NCI-H2227 (cell line): Measurements from ENCODE around the gene OR2S2.
"Not testable (repeated sequence)": the region's sequence is repeated elsewhere in the genome, so short reads cannot be mapped to it uniquely, and the experiment has no call there.

Experiments used
- DNase-seq: peaks from one replicate; lab custom pipeline; 2025; ENCODE audit not compliant: unreplicated experiment; lab: John Stamatoyannopoulos, UW

OR2S2 gene

DNA sequence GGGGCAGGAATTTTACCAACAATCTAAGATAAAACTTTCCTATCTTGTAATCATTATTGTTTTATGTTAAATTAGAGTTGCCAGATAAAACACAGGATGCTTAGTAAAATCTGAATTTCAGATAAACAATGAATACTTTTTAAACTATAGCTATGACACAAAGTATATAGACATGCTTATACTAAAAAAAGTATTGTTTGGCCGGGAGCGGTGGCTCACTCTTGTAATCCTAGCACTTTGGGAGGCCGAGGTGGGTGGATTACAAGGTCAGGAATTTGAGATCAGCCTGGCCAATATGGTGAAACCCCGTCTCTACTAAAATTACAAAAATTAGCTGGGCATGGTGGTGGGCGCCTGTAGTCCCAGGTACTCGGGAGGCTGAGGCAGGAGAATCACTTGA, 23.9 kb downstream of the OR2S2 start:
- DNase-seq = not testable (repeated sequence)

DNA sequence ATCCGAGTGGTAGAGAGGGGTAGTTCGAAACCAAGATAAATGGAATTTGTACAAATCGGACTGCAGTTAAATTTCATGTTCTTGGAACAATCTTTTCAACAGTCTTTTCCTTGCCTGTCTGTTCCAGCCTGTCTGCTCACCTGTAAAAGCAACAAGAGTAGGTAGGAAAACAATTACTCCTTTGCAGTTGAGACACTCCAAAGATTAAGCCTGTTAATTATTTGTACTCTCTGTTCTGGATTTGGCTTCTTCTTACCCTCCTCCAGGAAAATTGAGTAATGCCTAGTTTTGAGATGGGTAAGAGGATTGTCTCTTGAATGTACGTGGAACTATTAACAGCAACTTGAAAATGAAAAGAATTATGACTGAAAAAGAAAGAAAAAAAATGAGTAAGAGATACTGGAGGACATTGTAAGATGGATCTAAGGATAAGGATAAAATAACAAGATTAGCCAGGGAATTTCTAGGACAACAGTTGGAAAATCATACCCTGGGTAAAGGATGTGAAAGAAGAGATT, 24.3 kb downstream of the OR2S2 start:
- no peak for DNase-seq

DNA sequence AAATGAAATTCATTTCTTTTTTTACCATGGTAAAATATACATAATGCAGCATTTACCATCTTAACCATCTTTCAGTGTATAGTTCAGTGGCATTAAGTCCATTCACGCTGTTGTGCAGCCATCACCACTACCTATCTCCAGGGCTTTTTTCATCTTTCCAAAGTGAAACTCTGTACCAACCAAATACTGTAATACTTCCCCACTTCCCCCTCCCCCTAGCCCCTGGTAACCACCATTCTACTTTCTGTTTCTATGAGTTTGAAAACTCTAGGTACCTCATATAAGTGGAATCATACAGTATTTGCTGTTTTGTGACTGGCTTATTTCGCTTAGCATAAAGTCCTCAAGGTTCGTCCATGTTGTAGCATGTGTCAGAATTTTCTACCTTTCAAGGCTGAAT, 25.2 kb downstream of the OR2S2 start:
- no peak for DNase-seq

DNA sequence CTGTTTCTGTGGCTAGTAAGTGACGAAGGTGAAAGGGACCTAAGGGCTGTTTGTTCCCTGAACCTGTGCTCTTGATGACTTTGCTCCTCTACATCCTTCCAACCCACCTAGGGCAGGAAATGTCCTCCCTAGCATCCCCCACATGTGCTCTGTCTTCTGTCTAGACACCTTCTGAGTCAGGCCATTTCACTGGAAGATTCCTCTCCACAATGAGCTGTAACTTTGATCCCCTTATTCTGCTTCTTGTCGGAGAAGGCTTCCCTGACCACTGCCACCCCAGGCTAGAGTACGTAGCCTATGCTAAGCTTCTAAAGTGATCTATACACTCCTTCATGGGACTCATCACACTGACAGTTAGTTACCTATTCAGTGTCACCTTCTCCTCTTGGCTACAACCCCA, 27.0 kb downstream of the OR2S2 start:
- no peak for DNase-seq

DNA sequence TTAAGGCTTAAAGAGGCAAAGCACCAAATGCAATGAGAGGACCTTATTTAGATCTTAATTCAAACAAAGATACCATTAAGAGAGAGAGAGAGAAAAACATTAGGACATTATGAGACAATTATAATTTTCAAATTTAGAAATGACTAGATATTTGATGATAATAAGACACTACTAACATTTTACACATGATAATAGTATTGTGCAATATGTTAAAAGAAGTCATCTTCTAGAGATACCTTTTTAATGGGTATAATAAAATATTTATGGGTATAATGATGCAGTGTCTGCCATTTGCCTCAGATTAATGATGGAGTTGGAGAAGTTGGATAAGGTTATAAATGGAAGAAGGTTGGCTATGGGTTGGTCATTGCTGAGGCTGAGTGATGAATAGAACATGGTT, 27.4 kb downstream of the OR2S2 start:
- no peak for DNase-seq

DNA sequence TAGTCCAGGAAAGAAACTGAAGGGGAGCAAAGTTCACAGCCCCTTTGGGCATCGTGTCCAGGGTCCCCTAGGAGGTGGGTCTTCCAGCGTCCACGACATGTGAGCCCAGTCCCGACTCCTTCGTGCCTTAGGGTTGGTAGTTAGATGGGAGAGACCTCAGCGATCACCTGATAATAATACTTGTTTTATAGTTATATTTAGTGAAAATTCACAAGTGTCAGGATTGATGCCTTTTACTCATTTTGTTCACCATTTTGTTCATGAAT, 28.6 kb downstream of the OR2S2 start:
- DNase-seq = no peak

DNA sequence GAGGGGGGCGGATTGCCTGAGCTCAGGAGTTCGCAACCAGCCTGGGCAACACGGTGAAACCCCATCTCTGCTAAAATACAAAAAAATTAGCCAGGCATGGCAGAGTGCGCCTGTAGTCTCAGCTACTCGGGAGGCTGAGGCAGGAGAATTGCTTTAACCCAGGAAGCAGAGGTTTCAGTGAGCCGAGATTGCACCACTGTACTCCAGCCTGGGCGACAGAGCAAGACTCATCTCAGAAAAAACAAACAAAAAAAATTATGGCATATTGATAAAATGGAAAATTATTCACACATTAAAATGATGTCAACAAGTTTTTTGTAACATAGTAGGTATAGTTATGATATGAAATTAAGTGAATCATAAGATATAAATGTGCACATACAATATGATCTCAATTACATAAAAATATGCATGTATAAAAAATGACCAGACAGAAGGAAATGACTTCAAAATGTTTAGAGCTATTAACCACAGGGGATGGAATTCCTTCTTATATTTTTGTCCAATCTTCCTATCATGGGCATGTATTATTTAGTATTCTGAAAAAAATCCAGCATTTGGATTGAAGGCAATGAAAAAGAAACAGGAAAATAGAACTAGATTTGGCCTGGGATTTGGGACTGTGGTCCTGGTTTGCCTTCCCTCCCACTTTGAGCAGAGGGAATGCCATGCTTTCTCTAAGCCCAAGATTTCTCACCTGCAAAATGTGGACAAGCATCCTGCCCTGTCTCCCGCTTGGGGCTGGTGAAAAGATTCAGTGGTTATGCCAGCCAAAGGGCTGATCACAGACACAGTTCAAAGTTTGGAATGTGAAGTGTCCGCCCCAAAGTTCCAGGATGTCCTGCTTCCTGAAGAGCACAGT, 29.1 kb downstream of the OR2S2 start:
- no peak for DNase-seq

DNA sequence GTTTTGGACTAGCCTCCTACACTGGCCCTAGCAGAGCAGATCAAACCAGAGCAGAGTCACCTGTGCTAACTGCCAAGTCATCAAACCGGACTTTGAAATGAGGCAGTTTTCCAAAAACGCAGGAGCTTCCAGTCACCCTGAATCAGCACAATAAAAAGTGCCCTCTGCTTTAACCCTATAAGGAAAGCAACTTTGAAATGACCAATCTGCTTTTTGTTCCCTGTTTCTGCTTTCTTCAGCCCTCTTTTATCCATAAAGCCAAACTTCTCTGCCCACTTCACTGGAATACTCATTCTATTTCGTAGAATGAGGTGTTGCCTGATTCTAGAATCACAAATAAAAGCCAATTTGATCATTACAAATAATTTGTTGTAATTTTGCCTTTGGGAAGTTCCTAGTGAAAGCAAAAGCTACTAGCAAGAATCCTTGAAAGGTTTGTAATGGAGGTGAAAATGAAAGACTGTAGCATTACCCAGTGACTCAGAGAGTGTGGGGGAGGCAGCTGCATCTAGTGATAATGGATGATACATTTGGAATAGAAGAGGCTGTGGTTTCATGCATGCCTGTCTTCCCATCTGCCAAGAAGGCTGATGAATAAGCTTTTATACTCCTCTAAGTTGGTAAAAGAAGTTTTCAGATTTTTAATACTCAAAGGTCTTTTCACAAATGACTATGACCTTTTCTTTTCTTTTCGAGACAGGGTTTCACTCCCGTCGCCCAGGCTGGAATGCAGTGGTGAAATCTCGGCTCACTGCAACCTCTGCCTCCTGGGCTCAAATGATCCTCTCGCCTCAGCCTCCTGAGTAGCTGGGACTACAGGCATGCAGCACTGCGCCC, 33.8 kb downstream of the OR2S2 start:
- no peak for DNase-seq

DNA sequence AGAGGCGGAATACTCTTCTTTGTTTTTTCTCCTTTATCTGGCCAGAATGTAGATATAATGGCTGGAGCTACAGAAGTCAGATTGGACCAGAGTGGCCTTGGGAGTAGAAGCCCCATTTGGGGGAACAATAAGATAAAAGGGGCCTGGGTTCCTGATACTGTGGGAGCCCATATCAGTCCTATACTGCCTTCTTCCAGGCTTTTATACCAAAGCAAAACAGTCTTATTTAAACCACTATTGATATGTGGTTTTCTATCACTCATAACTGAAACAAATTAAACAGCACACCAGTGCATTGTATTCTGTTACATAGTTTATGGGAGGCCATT, 34.4 kb downstream of the OR2S2 start:
- DNase-seq = no peak

DNA sequence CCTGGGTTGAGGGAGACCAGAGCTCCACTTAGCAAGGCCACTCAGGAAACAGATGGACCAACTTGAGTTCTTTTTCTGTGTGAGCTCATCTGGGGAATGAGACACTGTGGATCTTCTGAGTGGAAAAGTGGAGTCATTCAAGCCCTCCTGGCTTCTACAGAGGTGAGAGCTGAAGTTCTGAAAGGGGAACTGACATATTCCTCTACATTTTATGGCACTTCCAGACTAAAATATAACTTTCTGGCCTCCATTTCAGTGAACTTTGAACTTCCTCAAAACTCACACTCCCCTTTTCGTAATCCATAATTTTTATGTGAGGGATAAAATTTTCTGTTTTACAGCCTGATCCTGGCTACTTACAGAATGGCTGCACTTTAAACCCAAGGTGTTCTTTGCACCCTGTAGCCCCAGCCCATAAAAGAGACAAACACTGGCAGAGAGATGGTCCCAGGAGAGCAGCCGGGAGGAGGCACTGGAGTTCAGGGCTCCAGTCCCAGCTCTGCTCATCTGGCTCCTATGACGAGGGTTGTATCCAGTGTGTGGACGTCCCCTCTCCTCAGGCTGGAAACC, 37.8 kb downstream of the OR2S2 start:
- no peak for DNase-seq

DNA sequence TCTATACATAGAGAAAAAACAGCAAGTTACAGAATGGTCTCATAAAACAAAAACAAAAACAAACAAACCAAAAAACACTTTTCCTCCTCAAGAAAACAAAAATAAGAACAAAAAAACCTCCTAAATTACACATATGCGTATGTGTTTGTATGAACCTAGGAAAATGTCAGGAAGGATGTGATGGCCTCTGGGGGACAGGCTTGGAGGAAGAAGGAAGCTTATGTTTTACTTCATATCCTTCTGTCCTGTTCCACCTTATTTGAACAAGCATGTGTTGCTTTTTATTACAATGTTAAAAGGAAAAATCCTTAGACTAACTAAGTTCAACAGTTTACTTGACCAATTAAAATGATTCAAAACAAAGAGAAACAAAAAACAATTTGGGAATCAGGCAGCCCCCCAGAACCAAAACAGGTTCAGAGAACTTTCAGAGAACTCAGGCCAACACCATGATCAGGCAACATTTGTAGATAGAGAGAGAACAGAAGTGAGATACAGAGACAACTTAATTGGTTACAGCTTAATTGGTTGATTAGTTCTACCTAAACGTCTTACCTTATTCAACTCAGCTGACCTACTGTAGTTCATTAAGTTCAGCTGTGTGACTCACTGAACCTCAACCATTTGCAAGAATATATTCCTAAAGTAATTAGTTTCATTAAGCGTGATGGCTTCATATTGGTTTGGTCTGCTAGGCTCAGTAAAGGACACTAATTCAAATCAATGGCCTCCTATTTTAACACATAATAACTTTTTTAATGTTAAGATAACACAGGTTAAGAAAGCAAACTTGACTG, 38.5 kb downstream of the OR2S2 start:
- no peak for DNase-seq

DNA sequence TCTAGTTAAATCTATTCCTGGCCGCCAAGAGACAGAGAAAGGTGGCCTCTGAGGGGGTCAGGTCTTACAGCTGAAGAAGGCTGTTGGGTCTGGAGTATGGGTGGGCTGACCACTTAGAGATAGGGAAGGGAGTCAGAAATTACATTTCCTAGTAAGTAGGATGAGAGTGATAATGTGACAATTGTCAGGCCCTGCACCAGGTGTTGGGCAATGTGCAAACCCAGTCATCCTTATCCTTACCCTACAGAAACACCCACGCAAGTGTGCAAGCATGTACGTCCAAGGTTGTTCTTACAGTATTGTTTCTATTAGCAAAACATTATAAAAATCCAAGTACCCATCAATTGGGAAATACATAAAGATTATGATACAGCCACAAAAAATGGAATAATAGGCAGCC, 39.2 kb downstream of the OR2S2 start:
- DNase-seq = no peak

DNA sequence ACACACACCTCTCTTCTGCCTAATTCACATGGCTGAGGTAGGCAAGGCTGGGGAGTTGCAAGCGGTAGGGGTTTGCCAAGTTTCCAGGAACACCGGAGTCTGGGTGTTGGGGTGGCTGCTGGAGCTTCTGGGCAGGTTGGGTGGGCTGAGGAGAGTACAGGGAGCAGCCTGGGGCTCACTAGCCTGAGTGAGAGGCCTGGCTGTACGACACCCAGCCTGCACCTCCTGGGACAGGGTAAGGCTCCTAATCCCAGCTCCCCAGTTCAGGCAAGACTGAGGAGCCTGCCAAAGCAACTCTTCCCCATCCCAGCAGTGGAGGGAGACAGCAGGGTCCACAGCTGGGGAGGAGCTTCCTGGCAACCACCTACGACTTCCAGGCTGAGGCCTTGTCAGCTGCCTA, 40.7 kb downstream of the OR2S2 start:
- DNase-seq = no peak

DNA sequence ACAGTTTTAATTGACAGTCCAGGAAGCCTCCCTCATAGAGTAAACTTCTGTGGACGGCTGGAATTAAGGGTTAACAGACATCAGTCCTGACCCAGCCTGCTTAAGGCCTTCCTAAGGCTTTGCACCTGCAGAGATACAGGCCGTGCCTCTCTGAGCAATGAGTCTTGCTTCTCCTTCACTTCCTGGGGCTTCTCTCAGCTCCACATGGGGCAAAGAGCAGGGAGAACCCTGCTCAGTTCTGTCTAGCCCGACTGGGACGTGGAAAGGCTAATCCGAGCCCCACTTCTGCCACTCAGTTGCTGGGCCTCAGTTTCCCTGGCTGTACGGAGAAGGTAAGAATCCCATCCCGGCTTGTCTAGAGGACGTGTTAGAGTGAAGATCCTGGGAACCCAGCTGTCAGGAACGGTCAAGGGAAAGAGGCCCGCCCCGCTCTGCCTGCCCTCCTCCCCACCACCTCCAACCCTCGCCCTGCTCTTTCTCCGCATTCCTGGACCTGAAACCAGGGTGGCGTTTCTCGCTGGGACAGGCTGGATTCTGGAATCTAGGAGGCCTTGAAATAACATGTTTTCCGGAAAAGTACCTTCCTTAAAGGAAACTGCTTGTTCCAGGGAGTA, 42.2 kb downstream of the OR2S2 start:
- no peak for DNase-seq

DNA sequence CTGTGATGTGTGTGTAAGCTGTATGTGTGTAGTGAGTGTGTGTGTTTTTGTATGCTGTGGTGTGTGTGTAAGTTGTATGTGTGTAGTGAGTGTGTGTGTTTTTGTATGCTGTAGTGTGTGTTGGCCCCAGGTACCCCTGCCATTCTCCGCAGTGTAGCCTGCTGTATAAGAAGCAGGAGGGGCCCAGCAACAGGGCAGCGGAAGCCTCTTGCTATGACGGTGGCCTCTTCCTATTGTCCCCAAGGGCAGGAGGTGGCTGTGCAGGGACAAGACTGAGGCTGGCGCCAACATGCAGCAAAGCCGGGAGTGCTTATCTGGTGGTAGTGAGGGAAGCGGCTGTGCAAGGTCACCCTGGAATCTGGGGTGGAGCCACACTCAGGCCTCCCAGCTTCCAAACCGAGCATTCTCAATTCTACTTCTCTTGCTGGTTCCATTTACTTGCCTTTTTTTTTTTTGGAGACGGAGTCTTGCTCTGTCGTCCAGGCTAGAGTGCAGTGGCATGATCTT, 43.6 kb downstream of the OR2S2 start:
- no peak for DNase-seq

DNA sequence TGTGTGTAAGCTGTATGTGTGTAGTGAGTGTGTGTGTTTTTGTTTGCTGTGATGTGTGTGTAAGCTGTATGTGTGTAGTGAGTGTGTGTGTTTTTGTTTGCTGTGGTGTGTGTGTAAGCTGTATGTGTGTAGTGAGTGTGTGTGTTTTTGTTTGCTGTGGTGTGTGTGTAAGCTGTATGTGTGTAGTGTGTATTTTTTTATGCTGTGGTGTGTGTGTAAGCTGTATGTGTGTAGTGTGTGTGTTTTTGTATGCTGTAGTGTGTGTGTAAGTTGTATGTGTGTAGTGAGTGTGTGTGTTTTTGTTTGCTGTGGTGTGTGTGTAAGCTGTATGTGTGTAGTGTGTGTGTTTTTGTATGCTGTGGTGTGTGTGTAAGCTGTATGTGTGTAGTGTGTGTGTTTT, 44.5 kb downstream of the OR2S2 start:
- DNase-seq = not testable (repeated sequence)

DNA sequence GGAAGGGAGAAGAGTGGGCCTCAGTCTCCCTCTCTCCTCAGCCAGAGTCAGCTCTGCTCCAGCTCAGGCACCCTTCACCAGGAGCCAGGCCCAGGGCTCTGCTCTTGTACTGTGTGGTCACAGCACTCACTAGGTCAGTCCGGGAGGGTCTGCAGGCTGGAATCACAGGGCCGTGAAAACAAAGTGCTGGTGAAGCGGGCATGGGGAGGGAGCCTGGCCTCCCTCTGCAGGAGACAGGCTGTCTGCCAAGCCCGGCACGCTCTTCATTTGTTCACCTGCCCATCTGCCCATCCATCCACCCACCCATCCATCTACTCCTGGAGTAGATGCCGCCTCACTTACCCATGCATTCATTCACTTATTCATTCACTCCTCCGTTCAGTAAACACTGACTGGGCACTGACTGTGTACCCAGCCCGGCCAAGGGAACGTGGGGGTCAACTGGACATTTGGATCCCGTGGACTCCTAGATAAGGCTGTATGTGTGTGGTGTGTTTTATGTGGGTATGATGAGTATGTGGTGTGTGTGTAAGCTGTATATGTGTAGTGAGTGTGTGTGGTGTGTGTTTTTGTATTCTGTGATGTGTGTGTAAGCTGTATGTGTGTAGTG, 45.1 kb downstream of the OR2S2 start:
- DNase-seq = no peak

DNA sequence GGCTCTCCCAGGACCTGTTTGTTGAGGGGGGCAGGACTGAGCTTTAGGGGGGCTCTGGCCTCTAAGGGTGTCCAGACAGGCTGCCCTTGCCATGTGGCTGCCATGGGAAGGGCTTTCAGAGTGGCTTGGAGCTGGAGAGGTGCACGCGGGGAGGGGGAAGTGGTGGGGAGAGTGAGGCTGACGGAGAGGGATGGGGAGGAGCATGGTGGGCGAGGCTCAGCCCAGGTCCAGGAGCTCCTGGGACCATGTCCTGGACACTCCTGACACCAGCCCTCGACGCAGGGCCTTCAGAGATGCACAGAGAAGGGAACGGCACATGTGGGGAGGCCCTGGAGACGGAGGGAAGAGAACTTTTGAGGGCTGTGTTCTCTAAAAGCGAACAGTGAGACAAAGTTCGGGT, 46.3 kb downstream of the OR2S2 start:
- DNase-seq = no peak

DNA sequence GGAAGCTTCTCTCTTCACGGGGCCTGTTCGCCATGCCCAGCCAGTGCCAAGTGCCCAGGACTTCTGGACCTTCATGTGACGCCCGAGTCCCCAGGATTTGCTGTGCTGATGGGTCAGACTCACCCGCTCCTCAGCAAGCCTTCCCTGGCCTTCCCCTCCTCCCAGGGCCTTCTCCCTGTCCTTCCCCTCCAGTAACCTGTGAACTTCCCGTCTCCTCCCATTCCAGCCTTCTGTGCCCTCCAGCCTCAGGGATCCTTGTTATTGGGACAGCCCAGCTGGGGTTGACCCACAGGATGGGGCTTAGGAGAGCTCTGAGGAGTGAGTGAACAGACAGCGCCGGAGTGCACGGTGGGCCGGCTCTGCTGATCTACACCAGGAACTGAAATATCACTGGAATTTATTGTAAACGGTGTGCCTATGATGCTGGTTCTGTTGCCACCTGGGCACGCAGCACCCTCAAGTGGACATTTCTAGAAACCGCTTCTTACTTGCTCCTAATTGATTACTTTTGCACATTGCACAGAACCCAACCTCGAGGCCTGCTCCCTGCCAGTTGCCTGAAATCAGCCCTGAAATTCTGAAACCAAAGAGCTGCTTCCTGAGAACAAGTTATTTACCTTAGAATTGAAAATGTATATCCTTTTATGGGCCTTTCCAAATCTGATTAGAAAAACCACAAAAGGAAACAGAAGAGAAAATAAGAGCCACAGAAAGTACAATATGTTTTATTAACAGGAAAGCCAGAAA, 47.2 kb downstream of the OR2S2 start:
- DNase-seq = no peak
